GM12865 (cell line): ENCODE measurements around the gene LCLAT1.

Experiments
- DNase-seq: peaks from one replicate; pipeline ENCODE4 v3.0.0; 2010; ENCODE audit warnings: low read depth
- H3K4me3 ChIP-seq: 2 replicates; pipeline ENCODE4 v1.5.1; 2011; ENCODE audit warnings: mild to moderate bottlenecking, low read depth, low read length, control low read depth
- TF ChIP-seq, protein P1 (sequence below): IDR thresholded peaks from 2 replicates; pipeline ENCODE4 v1.5.1; 2011; ENCODE audit warnings: low read length, control low read depth, low read depth, inconsistent platforms; ENCODE audit not compliant: insufficient read depth; ENCODE audit errors: missing control alignments

LCLAT1 gene

DNA sequence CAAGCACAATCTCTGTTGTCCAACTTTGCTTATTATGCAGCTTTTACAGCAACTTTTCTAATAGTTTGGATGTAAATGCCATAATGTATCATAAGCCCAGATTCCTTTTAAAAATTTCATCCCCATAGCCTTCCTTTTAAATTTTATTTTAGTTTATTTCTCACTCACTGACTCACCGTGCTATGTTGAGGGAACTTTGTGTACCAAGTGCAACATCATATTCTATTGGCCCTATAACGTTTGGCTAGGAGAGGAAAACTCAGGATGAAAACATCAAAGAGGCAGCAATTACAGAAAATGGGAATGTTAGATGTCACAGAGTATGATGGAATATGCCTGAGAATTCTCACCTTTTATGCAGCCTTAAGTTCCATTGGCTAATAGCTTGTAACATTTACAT lies 135.5 kb downstream of the LCLAT1 start:
- H3K4me3 ChIP-seq: no peak overlapping the region
- DNase-seq: no peak
- TF ChIP-seq, protein P1, sequence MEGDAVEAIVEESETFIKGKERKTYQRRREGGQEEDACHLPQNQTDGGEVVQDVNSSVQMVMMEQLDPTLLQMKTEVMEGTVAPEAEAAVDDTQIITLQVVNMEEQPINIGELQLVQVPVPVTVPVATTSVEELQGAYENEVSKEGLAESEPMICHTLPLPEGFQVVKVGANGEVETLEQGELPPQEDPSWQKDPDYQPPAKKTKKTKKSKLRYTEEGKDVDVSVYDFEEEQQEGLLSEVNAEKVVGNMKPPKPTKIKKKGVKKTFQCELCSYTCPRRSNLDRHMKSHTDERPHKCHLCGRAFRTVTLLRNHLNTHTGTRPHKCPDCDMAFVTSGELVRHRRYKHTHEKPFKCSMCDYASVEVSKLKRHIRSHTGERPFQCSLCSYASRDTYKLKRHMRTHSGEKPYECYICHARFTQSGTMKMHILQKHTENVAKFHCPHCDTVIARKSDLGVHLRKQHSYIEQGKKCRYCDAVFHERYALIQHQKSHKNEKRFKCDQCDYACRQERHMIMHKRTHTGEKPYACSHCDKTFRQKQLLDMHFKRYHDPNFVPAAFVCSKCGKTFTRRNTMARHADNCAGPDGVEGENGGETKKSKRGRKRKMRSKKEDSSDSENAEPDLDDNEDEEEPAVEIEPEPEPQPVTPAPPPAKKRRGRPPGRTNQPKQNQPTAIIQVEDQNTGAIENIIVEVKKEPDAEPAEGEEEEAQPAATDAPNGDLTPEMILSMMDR: no peak

DNA sequence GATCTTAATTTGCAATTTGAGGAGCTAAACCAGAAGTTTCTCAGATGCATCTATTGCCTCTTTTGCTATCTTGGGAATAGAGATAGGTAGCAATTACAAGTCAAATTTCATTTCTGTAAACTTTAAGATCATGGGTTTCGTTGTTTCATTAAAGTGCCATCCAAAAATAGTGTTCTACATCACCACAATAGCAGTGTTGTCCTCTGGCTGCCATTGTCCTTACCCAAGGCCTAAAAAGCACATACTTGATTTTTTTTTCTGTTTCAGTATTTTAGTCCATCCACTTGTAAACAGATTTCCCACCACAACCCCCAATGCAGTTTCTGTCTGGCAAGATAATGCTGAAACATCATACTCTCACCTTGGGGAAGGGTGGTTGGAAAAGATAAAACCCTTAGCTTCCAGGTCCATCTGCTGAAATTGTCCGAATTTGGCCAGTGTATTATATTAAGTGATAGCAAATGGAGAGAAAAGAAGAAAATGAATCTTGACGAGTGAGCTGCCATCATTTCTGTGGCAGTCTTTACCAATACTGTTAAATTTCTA lies 136.2 kb downstream of the LCLAT1 start:
- DNase-seq: no peak
- TF ChIP-seq, protein P1: no peak
- H3K4me3 ChIP-seq: no peak overlapping the region

DNA sequence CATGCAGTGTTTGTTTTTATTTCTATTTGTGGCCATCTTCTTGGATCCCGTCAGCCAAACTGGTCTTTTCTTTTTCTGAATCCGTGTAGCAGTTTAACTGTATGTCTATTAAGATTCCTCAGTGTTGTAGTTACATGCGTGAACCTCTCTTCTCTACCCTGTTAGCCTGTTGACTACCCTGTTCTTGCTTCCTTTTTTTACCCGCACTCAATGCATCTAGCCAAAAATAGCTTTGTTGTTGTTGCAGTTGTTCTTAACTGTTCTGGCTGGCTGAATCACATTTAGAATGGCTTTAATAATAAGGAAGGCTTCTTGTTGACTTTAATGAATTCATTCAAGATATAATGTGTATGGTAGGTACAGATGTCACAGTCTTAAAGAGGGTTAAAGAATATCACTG lies 137.1 kb downstream of the LCLAT1 start:
- H3K4me3 ChIP-seq: no peak overlapping the region
- TF ChIP-seq, protein P1: no peak

DNA sequence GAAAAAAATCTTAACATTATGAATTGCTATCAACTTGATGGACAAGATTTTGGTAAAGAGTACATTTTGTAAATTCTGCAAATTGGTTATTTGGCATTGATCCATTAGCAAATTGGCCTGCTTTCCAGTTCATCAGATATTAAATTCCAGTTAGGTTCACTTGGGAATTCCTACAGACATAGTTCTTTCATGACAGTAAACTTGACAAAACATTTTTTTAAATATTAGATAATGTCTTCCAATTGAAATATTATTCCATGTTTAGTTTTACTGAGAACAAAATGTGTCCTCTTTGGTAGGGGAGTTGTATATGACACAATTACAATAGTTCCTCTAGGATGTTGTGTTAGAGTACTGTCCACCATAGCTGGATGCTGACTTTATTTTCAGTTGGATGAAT lies 141.9 kb downstream of the LCLAT1 start:
- DNase-seq: no peak
- TF ChIP-seq, protein P1: no peak

More for the DNA sequence above, 137.1 kb downstream of the LCLAT1 start:
- DNase-seq: peak; percentile 44

DNA sequence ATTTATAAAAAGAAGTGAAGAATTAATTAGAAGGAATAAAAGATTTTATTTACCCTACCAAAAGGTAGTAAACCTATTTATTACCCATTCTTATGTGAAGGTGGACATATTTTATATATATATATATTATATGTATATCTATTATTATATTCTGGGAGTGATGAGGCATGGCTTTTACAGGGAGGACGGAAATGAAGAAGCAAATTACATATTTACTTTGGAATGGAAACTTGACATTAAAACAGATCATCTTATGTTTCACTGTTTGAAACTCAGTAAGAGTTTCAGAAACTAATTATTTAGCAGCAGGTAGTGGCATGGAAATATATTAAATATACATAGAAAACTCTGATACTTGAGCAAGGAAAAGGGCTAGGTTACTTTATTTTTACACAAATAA lies 143.4 kb downstream of the LCLAT1 start:
- DNase-seq: no peak
- TF ChIP-seq, protein P1: no peak

More for the DNA sequence above, 141.9 kb downstream of the LCLAT1 start:
- no peak overlapping the region for H3K4me3 ChIP-seq

DNA sequence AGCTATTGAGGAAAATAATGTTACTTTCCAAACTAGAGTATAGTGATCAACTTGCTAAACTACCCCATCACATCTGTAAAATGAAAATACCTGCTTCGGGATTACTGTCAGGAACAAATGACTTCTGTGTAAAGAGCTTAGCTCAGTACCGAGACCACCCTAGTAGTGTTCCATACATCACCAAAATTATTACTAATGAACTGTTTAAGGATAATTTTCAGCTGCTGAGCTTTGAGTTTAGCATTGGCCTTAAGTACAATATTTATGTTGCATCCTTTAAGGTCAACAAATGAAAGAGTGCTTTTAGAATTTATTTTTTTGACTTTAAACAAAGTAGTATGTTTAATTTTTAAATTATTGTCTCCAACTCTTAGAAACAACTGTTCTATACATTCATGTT lies 144.1 kb downstream of the LCLAT1 start:
- DNase-seq: no peak
- no peak overlapping the region for H3K4me3 ChIP-seq
- TF ChIP-seq, protein P1: no peak

More for the DNA sequence above, 143.4 kb downstream of the LCLAT1 start:
- no peak overlapping the region for H3K4me3 ChIP-seq

DNA sequence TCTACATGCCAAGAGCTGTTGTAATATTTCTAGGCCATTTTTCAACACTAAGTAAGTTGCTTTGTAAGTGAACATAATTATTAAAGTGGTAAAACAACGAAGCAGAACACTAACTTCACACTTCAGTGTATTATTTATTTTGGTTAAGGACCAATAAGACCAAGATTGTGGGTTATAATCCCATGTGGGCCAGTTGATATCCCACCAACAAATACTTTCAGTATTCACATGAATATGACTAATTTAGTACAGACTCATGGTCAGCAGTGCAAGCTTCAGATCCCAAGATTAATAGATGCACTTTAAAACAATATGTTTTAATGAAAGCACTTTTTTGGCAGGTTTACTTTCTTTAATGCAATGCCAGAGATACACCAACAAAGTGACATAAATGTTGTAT lies 154.3 kb downstream of the LCLAT1 start:
- DNase-seq: no peak
- H3K4me3 ChIP-seq: no peak overlapping the region
- TF ChIP-seq, protein P1: no peak
